ENCODE measurements around the gene CFAP126. TPM values are rescaled to one million over a fixed set of nuclear protein-coding genes. Genes with fewer than 3 reads are reported as not detected.
A peak's percentile ranks its signal among the peaks of the same experiment; 100 is the strongest.

CFAP126 gene
- total and polyA plus RNA-seq, 8 donors: not detected

- no peak for DNase-seq
- peaks cover 0 to 3% (median 2%) of the 10 kb centered on the region in 4 donors for H3K4me1 ChIP-seq
- 91 to 98% (median 96%) methylated on average over 8 of the region's 8 CpGs for WGBS, 5 donors
- no peak overlapping the region for H3K4me3 ChIP-seq
- H3K36me3 ChIP-seq: peaks cover 11 to 52% (median 35%) of the 10 kb centered on the region in 4 donors
- intact Hi-C loops (cut with DNase I; ENCODE audit: low total_unique reads): no loop called here
- no peaks in the 10 kb centered on the region for H3K27me3 ChIP-seq
- no peak overlapping the region for H3K27ac ChIP-seq
- no peaks in the 10 kb centered on the region for H3K9me3 ChIP-seq
- no peak for TF ChIP-seq EP300 (IDR thresholded peaks at IDR 0.05)
- TF ChIP-seq POLR2A (IDR thresholded peaks at IDR 0.05): no peak
- no peak for TF ChIP-seq POLR2AphosphoS5 (IDR thresholded peaks at IDR 0.05)
These were observed 10.6 kb downstream of the CFAP126 start for GRCh38 chr1:161357073-161357472.

GRCh38 chr1:161351482-161351881 lies 16.2 kb downstream of the CFAP126 start:
- H3K27me3 ChIP-seq: no peaks in the 10 kb centered on the region
- intact Hi-C loops (cut with DNase I; ENCODE audit: low total_unique reads): no loop called here
- TF ChIP-seq, protein P1, sequence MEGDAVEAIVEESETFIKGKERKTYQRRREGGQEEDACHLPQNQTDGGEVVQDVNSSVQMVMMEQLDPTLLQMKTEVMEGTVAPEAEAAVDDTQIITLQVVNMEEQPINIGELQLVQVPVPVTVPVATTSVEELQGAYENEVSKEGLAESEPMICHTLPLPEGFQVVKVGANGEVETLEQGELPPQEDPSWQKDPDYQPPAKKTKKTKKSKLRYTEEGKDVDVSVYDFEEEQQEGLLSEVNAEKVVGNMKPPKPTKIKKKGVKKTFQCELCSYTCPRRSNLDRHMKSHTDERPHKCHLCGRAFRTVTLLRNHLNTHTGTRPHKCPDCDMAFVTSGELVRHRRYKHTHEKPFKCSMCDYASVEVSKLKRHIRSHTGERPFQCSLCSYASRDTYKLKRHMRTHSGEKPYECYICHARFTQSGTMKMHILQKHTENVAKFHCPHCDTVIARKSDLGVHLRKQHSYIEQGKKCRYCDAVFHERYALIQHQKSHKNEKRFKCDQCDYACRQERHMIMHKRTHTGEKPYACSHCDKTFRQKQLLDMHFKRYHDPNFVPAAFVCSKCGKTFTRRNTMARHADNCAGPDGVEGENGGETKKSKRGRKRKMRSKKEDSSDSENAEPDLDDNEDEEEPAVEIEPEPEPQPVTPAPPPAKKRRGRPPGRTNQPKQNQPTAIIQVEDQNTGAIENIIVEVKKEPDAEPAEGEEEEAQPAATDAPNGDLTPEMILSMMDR (IDR thresholded peaks at IDR 0.05): no peak
- TF ChIP-seq EP300 (IDR thresholded peaks at IDR 0.05) (no peak), POLR2A (IDR thresholded peaks at IDR 0.05) (no peak), POLR2AphosphoS5 (IDR thresholded peaks at IDR 0.05) (no peak)
- no peaks in the 10 kb centered on the region for H3K9me3 ChIP-seq
- peaks cover 6 to 46% (median 27%) of the 10 kb centered on the region in 4 donors for H3K36me3 ChIP-seq
- DNase-seq: no peak
- peaks cover 0 to 20% (median 9%) of the 10 kb centered on the region in 4 donors for H3K4me1 ChIP-seq
- H3K27ac ChIP-seq: peak overlapping the region in 2 of 5 donors; percentile 47 to 56
- H3K4me3 ChIP-seq: no peak overlapping the region
- WGBS, 5 donors: 35 to 67% (median 59%) methylated on average over 1 of the region's 1 CpG

DNA sequence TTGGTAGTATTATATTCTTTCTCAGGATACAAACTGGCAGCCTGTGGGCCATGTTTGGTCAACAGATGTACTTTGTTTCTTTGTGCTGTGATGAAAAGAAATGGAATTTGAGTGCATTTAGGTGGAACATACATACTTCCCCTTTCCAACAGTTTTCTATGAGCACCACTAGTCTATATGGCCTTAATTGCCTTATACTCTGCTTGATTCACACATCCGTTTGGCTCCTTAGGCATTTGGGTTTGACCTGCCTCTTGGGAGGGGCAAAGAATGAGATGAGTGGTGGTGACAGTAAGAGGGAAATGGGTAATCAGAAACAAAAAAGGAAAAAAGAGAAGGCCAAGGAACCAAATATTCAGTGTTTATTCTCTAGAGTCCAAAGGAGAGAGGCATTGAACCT lies 17.0 kb downstream of the CFAP126 start:
- 77 to 93% (median 81%) methylated on average over 1 of the region's 1 CpG for WGBS, 5 donors
- DNase-seq: no peak
- Histone ChIP-seq H3K27ac (peak overlapping the region in 1 of 5 donors; percentile 56), H3K36me3 (peaks cover 9 to 44% (median 31%) of the 10 kb centered on the region in 4 donors), H3K9me3 (no peaks in the 10 kb centered on the region), H3K4me1 (peaks cover 0 to 20% (median 9%) of the 10 kb centered on the region in 4 donors), H3K27me3 (no peaks in the 10 kb centered on the region), H3K4me3 (no peak overlapping the region)
- intact Hi-C loops (cut with DNase I; ENCODE audit: low total_unique reads): no loop called here
- TF ChIP-seq POLR2AphosphoS5 (IDR thresholded peaks at IDR 0.05): no peak
- TF ChIP-seq, protein P1 (IDR thresholded peaks at IDR 0.05): no peak
- TF ChIP-seq POLR2A (IDR thresholded peaks at IDR 0.05): no peak
- TF ChIP-seq EP300 (IDR thresholded peaks at IDR 0.05): no peak

DNA sequence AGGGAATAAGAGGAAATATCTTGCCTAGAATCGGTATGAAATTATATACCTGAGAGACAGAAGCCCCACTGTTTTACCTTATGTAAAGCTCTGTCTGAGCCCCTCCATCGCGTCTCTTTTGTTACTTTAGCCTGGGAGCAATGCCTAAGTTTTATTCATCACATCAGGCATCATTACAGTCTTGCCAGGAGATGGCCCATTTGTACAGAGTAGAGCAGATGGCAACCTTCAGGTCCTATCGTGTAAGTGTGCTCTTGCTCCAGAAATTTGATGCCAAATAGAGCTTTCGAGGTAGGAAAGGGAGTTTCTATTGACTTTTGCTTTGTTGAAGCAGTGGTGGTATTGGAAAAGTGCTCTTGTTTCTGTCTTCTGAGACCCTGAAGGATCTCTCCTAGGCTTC lies 24.9 kb downstream of the CFAP126 start:
- TF ChIP-seq POLR2AphosphoS5 (IDR thresholded peaks at IDR 0.05) (no peak), EP300 (IDR thresholded peaks at IDR 0.05) (no peak), POLR2A (IDR thresholded peaks at IDR 0.05) (no peak)
- TF ChIP-seq, protein P1 (IDR thresholded peaks at IDR 0.05): no peak
- peaks cover 34 to 92% (median 89%) of the 10 kb centered on the region in 4 donors for H3K36me3 ChIP-seq
- no peaks in the 10 kb centered on the region for H3K9me3 ChIP-seq
- H3K27ac ChIP-seq: no peak overlapping the region
- no peak overlapping the region for H3K4me3 ChIP-seq
- DNase-seq: no peak
- intact Hi-C loops (cut with DNase I; ENCODE audit: low total_unique reads): no loop called here
- no peaks in the 10 kb centered on the region for H3K27me3 ChIP-seq
- WGBS, 5 donors: 94 to 97% (median 94%) methylated on average over 5 of the region's 5 CpGs
- H3K4me1 ChIP-seq: no peaks in the 10 kb centered on the region

DNA sequence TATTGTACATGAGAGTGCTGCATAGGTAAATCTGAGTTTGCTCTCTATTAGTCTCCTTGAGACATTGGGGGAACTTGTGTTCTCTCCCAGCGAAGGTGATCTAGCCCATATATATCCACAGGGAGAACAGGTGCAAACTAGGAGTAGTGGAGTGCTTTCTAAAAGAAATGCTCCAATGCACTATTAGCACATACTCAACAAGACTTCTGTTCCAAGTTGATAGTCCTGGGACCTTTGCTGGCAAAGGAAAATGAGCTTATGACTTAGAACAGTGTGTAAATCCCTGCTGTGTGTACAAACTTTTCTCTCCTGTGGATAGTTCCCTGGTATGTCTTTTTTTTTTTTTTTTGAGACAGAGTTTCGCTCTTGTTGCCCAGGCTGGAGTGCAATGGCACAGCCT lies 25.5 kb downstream of the CFAP126 start:
- Histone ChIP-seq H3K4me3 (no peak overlapping the region), H3K27me3 (no peaks in the 10 kb centered on the region), H3K27ac (no peak overlapping the region), H3K36me3 (peaks cover 35 to 92% (median 87%) of the 10 kb centered on the region in 4 donors), H3K9me3 (no peaks in the 10 kb centered on the region), H3K4me1 (peaks cover 0 to 4% (median 0%) of the 10 kb centered on the region in 4 donors)
- intact Hi-C loops (cut with DNase I; ENCODE audit: low total_unique reads): no loop called here
- no peak for DNase-seq
- 92 to 98% (median 97%) methylated on average over 2 of the region's 2 CpGs for WGBS, 5 donors
- TF ChIP-seq, protein P1 (IDR thresholded peaks at IDR 0.05): no peak
- no peak for TF ChIP-seq POLR2A (IDR thresholded peaks at IDR 0.05)
- no peak for TF ChIP-seq EP300 (IDR thresholded peaks at IDR 0.05)
- no peak for TF ChIP-seq POLR2AphosphoS5 (IDR thresholded peaks at IDR 0.05)
